Stimulated activated CD4-positive, alpha-beta T cell treated with anti-CD3 and anti-CD28 coated beads, Interleukin-4, amount 100 ng/mL, for 24 hours (primary cell): ENCODE measurements around the gene RPAP2.
"Not testable (repeated sequence)": the region's sequence is repeated elsewhere in the genome, so short reads cannot be mapped to it uniquely, and the experiment has no call there.

Source experiments
- DNase-seq: peaks from one replicate; pipeline ENCODE4 v3.0.0-alpha.2; 2020

RPAP2 gene

DNA sequence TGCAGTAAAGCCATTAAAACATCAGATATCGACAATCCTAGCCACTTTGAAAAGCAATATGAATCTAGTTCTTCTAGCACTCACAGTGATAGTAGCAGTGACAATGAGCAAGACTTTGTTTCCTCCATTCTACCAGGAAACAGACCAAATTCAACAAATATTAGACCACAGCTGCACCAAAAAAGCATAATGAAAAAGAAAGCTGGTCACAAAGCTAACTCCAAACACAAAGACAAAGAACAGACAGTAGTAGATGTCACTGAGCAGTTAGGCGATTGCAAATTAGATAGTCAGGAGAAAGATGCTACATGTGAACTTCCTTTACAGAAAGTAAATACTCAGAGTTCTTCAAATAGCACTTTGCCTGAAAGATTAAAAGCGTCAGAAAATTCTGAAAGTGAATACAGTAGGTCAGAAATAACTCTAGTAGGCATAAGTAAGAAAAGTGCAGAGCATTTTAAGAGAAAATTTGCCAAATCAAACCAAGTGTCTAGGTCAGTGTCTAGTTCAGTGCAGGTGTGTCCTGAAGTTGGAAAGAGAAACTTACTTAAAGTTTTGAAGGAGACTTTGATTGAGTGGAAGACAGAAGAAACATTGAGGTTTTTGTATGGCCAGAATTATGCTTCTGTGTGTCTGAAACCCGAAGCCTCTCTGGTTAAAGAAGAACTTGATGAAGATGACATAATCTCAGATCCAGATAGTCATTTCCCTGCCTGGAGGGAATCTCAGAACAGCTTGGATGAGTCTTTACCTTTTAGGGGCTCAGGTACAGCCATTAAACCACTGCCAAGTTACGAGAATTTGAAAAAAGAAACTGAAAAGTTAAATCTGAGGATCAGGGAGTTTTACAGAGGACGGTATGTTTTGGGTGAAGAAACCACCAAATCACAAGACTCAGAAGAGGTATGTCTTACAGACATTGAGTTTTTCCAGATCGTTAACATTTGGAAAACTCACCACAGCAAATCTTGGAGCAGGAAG lies 24.9 kb downstream of the RPAP2 start:
- no peak for DNase-seq

DNA sequence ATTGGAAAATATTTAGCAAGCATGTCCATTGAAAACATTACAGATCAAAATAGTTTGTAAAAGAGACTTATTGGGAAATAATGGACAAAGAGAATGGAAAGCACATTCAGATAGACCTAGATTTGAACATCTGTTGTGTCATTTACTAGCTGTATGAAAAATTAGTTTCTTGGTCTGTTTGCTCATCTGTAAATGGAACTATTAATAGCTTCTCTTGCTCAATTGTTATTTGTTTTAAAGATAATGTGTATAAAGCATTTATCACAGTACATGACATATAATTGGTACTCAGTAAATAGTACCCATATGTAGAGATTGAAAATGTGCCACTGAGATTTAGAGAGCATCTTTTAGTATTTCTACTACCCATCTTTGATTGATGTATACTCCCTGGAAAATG lies 25.9 kb downstream of the RPAP2 start:
- no peak for DNase-seq

- DNase-seq, result no peak
These were observed 27.8 kb downstream of the RPAP2 start for GRCh38 chr1:92326681-92327080.

- DNase-seq, result no peak
These were observed 28.9 kb downstream of the RPAP2 start for GRCh38 chr1:92327794-92328193.

DNA sequence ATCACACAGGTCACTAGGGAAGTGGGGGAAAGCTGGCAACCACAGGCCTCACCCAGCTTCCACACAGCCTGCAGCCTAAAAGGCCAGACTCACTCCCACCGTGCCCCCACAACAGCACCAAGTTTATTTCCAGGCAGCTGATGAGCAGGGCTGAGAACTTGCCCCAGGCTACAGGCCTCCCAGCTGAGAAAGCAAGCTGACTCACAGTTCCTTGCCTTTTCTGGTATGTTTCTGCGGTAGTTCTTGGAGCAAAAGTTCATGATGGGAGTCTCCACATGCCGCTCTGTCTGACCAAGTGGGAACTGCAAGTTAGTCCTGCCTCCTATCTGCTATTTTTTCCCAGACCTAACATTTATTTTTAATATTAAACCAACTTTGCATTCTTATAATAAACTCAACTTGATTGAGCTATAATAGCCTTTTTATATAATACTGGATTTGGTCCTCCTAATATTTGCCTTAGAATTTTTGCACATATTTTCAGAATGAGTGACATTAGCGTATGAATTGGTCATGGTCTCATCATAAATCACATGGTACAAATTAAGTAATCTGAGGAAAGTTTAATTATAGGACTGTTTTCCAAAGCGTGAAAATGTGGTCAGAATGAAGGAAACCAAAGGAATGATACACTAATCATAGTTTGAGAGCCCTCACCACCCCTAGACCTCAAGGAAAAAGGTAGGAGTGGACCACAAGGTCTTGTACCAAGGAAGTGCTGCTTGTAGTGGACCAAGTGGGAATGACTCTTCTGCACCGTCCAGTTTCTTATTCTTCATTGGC lies 30.7 kb downstream of the RPAP2 start:
- DNase-seq, result no peak

- no peak for DNase-seq
These were observed 34.8 kb downstream of the RPAP2 start for GRCh38 chr1:92333668-92334067.

DNA sequence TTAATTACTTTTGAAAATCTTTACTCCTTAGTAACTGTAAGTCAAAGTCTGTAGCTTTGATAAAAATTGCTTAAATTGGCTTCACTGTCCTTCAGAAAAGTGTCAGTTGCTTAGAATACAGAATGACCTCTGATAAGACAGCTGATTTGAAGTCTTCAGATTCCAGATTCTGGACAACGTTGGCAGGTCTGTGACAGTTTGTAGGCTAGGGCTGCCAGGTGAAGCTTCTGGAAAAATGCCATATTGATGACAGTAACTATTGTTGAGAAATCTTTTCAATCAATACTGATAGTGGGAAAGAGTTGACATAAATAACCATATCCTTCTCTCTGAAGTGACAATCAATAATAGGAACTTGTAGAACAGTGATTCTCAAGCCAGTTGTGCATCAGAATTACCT lies 41.3 kb downstream of the RPAP2 start:
- DNase-seq, result no peak

GRCh38 chr1:92342401-92342800 lies 43.5 kb downstream of the RPAP2 start:
- no peak for DNase-seq

DNA sequence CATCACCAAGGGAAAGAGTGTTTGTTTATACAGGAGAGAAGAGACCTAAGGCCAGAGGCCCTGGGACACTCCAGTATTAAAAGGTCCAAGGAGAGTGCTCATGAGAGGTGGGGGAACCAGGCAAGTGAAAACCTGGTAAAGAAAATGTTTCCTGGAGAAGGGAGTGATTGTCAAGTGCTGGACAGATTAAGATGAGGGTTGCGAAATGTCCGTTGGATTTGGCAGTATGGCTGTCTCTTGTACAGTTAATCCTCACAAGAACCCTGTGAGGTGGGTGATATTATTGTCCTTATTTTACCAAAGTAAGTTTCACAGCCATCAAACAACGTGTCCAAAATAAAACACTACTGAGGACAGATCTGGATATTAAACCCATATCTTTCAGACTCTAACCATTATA lies 44.2 kb downstream of the RPAP2 start:
- no peak for DNase-seq

GRCh38 chr1:92346866-92347640 lies 48.2 kb downstream of the RPAP2 start:
- DNase-seq, result no peak

- no peak for DNase-seq
These were observed 54.0 kb downstream of the RPAP2 start for GRCh38 chr1:92352856-92353255.

DNA sequence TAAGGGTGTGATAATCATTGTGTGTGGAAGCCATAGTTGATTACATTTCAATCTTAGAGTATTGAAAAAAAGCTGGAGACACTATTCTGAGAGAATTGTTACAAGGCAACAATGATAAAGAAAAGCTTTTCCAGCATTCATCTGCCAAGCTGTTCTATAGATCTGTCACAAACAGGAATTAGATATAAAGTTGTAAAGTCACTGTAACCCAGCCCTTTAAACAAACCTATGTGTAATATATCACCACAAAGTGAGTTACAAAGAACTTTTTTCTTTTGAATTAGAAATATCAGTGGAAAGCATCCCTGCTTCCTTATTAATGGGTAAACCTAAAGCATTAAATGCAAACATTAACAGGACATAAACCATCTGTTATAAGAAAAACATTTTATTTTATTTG lies 55.4 kb downstream of the RPAP2 start:
- no peak for DNase-seq

DNA sequence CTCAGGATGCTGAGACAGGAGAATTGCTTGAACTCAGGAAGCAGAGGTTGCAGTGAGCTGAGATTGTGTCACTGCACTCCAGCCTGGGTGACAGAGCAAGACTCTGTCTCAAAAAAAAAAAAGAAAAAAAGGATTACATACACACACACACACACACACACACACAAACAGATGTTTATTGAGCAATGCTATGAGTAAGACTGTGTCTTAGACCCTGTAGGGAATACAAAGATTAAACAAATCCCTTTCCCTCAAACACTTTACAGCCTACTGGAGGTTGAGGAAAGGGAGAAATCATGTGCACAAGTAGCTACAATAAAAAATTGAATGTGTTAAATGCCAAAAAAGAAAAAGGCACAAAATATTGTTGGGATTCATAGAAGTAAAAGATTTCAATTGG lies 58.1 kb downstream of the RPAP2 start:
- no peak for DNase-seq

DNA sequence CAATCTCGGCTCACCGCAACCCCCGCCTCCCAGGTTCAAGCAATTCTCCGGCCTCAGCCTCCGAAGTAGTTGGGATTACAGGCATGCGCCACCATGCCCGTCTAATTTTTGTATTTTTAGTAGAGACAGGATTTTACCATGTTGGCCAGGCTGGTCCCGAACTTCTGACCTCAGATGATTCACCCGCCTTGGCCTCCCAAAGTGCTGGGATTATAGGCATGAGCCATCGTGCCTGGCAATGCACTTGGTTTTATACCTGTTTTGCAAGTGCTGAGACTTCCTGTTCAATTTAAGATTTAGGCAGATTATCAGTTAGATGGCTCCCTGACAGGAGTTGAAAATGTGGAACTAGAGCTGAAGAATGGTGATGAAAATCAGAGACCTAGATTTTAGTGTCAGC lies 60.5 kb downstream of the RPAP2 start:
- DNase-seq, result not testable (repeated sequence)

DNA sequence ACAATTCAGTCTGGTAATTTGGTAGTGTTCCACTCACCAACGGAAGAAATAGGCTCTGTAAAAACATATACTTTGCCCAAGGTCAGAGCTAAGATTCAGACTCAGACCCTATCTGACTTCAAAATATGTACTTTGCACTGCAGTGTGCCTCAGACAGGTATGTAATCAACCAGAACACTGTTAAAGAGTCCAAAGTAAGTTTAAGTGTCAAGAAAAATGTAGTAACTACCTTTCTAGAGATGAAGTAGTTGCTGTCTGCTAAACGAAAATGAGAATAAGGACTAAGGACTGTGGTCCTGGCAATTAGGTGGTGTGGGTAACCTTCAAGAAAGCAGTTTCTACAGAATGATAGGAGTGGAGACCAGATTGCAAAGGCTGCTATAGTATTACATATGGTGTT lies 61.1 kb downstream of the RPAP2 start:
- DNase-seq, result no peak

- no peak for DNase-seq
These were observed 64.1 kb downstream of the RPAP2 start for GRCh38 chr1:92362970-92363369.

DNA sequence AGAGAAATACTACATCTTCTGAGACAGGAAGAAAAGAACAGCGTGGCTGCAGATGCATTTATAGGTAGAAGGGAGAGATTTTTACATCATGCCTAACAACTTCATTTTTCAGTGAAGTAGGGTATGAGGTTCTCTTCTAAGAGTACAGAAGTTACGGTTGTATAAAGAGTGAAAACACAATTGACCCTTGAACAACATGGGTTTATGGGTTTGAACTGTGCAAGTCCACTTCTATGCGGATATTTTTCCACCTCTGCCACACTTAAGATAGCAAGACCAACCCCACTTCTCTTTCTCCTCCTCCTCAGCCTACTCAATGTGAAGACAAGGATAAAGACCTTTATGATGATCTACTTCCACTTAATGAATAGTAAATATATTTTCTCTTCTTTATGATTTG lies 64.5 kb downstream of the RPAP2 start:
- no peak for DNase-seq

GRCh38 chr1:92365378-92366039 lies 66.7 kb downstream of the RPAP2 start:
- peak; percentile 4 for DNase-seq

GRCh38 chr1:92366040-92366395 lies 67.2 kb downstream of the RPAP2 start:
- no peak for DNase-seq

DNA sequence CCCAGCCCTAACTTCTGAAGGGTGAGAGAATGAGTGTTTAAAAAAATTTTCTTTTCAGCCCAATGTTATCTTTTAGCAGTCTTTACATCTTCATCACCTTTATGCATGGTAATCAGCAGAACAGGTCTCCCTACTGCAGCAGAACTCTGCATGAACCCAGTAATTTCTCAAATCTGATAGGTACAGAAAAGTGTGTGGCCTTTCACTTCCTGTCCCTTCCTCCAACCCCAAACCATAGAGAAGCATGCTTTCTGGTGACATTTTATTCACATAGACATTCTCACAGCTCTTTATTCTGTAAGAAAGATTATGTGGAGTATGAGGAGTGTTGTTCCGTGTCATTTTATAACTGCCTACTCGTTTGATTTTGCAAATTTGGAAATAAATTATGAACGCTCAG lies 68.6 kb downstream of the RPAP2 start:
- no peak for DNase-seq

GRCh38 chr1:92372164-92372563 lies 73.3 kb downstream of the RPAP2 start:
- no peak for DNase-seq

GRCh38 chr1:92374223-92374622 lies 75.4 kb downstream of the RPAP2 start:
- DNase-seq, result no peak

DNA sequence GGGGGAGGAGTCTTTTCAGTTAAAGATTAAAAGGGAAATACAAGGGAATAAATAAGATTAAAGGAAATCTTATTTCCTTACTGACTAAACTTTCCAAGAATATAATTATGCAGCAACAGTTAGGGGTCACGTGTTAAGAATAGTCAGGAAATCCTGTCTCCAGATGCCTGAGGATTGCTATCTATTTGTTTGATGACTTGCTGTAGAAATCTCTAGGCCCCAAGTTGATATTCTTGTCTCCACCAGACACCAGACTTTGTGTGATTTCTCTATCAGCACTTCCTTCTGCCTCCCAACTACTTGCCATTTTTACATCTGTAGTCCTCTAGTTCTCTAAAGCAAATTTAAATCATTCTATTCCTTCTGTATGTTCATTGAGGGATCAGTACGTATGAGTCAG lies 77.5 kb downstream of the RPAP2 start:
- no peak for DNase-seq
